Esophagus muscularis mucosa (tissue), 4 donors: ENCODE results near the gene DNAI1. TPM values are rescaled to one million over a fixed set of nuclear protein-coding genes. Genes with fewer than 3 reads are reported as not detected.

ENCODE experiments used
- DNase-seq: peaks from one replicate; pipeline ENCODE4 v3.0.0-alpha.2; 2017; ENCODE audit errors: extremely low spot score
- H3K27ac ChIP-seq, 4 donors: fragments of 200-600 bp; sonication (generic); replicated peaks in 1 of 4; 1 replicate in 3 of 4; 2 replicates in 1 of 4; pipeline ENCODE4 v1.5.1; 2016 to 2019; ENCODE audit warnings: mild to moderate bottlenecking in 1 of 4
- H3K27me3 ChIP-seq, 4 donors: fragments of 200-600 bp; sonication (generic); one replicate each; pipeline versions ENCODE4 v1.5.1 to v1.6.0; 2016 to 2019
- H3K36me3 ChIP-seq, 4 donors: fragments of 200-600 bp; sonication (generic); one replicate each; pipeline ENCODE4 v1.5.1; 2016 to 2019
- H3K4me1 ChIP-seq, 4 donors: fragments of 200-600 bp; sonication (generic); one replicate each; pipeline ENCODE4 v1.5.1; 2016 to 2019
- H3K4me3 ChIP-seq, 4 donors: fragments of 200-600 bp; sonication (generic); 1 replicate in 2 of 4; 2 replicates in 2 of 4; pipeline ENCODE4 v1.5.1; 2016 to 2019; ENCODE audit warnings: mild to moderate bottlenecking in 4 of 4, moderate library complexity in 1 of 4
- H3K9me3 ChIP-seq, 4 donors: fragments of 200-600 bp; sonication (generic); 1 replicate in 3 of 4; 2 replicates in 1 of 4; pipeline ENCODE4 v1.5.1; 2016 to 2019
- EP300 ChIP-seq: sonication (generic); formaldehyde crosslinking; IDR thresholded peaks from one replicate; pipeline ENCODE4 v1.6.1; 2017; ENCODE audit warnings: antibody characterized with exemption
- POLR2A ChIP-seq: fragments of 450-650 bp; IDR thresholded peaks from one replicate; pipeline ENCODE4 v1.6.1; 2017; ENCODE audit warnings: antibody characterized with exemption, moderate library complexity, mild to moderate bottlenecking, low read depth
- POLR2AphosphoS5 ChIP-seq, 2 donors: sonication (generic); formaldehyde crosslinking; IDR thresholded peaks; one replicate each; pipeline ENCODE4 v1.6.1; 2017; ENCODE audit warnings: antibody characterized with exemption in 2 of 2
- WGBS: methylation state at CpG from one replicate; pipeline ENCODE4 v1.1.5; 2018; 5-methylcytosine and 5-hydroxymethylcytosine counted together
- intact Hi-C: fragments of 100-400 bp; cut with DNase I; formaldehyde crosslinking; loops from one replicate; pipeline ENCODE4 v1.15.1; 2023
- total RNA-seq, 4 donors: library from RNA; depleted of rRNA; stranded (reverse); fragments of >200 nt; gene quantifications; one replicate each; pipeline versions ENCODE4 v1.1.0 to v1.2.1, GENCODE V29; 2016
- TF ChIP-seq, protein P1 (sequence below), 3 experiments: fragments of 200-600 bp in 2 of 3; fragments of 450-650 bp in 1 of 3; sonication (generic) in 2 of 3; IDR thresholded peaks; one replicate each; pipeline ENCODE4 v1.5.1; 2017 to 2019; ENCODE audit warnings: antibody characterized with exemption in 3 of 3, mild to moderate bottlenecking in 2 of 3, moderate library complexity in 1 of 3

Gene DNAI1
- not detected for total RNA-seq

DNA sequence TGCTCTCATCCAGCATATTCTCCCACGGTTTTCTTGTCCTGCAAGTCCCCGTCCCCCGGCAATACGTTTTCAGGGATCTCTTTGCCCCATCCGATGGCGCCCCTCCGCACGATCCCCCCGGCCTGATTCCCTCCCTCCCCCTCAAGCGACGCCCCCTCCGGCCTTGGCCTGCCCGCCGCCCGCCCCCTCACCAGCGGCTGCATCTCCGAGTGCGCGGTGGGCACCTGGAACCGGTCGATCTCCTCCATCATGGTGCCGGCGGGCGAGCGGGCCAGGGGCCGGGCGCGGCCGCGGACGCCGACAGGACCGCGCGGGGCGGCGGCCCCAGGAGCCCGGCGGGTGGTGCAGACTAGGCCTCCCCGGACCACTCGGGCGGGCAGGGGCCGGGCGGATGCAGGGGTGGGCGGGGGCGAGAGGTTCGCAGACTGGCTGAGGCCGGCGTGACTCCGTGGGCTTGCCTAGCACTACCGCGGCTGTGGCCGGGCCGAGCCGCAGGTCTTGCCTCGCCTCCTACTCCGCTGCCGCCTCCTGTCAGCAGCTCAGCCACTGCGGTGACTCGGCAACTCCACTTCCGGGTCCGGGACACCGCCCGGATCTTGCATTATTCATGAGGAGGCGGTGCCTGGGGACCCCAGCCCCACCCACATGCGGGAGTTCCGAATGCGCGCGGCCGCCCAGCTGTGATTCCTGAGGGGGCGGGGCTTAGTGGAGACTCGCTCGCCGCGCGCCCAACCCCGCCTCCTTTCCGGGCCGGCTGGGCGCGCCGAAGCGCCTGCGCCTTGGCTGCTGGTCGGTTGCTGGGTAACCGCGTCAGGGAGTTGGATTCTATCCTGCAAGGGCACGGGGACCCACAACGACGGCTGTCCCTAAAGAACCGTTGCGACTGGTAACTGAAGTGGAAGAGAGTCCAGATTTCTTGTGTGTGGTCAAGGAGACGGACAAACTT, at the start of gene DNAI1, which contains the start of gene FAM219A:
TSS of gene DNAI1 (plus strand) at position 793 of the 946 bp plus-strand sequence. CDS start 201 bp downstream, outside the sequence.
TSS of gene FAM219A (minus strand) at position 558 of the 946 bp plus-strand sequence. CDS start at position 251, 307 bp downstream.
- H3K36me3 ChIP-seq, result no peaks in the 10 kb centered on the region
- no peaks in the 10 kb centered on the region for H3K27me3 ChIP-seq
- WGBS, result under 1% methylated on average over 42 of the region's 94 CpGs

DNA sequence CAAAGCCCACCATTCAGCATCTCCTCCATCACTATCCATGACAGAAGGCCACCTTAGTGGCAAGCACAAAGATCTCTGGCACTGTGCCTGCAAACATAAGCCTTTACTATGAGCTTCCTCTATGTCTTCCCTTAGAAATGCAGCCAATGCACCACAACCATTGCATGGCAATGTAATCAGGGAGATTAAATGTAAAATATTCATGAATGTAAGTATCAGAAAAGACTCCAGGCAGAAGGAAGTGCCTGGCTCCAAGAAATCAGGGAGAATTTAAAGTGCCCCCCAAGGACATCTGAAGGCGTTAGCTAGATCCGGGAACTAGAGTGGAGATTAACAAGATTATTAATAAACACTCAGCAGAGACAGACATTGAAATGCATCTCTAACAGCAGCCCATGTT, 49.5 kb upstream of the DNAI1 start:
- Histone ChIP-seq H3K36me3 (peaks cover 0 to 23% (median 19%) of the 10 kb centered on the region in 4 donors), H3K4me3 (no peak overlapping the region), H3K27ac (no peak overlapping the region), H3K27me3 (no peaks in the 10 kb centered on the region), H3K9me3 (no peaks in the 10 kb centered on the region), H3K4me1 (no peaks in the 10 kb centered on the region)
- intact Hi-C loops, result no loop called here
- DNase-seq, result no peak
- 79% methylated on average over 2 of the region's 2 CpGs for WGBS
- no peak for TF ChIP-seq POLR2A
- TF ChIP-seq POLR2AphosphoS5 (IDR thresholded peaks at IDR 0.05), result no peak
- TF ChIP-seq, protein P1, sequence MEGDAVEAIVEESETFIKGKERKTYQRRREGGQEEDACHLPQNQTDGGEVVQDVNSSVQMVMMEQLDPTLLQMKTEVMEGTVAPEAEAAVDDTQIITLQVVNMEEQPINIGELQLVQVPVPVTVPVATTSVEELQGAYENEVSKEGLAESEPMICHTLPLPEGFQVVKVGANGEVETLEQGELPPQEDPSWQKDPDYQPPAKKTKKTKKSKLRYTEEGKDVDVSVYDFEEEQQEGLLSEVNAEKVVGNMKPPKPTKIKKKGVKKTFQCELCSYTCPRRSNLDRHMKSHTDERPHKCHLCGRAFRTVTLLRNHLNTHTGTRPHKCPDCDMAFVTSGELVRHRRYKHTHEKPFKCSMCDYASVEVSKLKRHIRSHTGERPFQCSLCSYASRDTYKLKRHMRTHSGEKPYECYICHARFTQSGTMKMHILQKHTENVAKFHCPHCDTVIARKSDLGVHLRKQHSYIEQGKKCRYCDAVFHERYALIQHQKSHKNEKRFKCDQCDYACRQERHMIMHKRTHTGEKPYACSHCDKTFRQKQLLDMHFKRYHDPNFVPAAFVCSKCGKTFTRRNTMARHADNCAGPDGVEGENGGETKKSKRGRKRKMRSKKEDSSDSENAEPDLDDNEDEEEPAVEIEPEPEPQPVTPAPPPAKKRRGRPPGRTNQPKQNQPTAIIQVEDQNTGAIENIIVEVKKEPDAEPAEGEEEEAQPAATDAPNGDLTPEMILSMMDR (IDR thresholded peaks at IDR 0.05), result no peak
- TF ChIP-seq EP300, result no peak

More for the DNA sequence above, at the start of gene DNAI1, which contains the start of gene FAM219A:
- peak within 1 kb of the TSS; percentile 83 to 93 (median 87) for H3K27ac ChIP-seq
- H3K4me1 ChIP-seq, result peaks cover 39 to 49% (median 48%) of the 10 kb centered on the region in 4 donors
- intact Hi-C loops, result loop anchor here (5.0 kb wide), 1 partner anchor 154 kb away; the partner anchor contains the start of gene RPP25L
- H3K9me3 ChIP-seq, result no peaks in the 10 kb centered on the region
- TF ChIP-seq POLR2A (peak; percentile 81), EP300 (no peak), POLR2AphosphoS5 (IDR thresholded peaks at IDR 0.05) (peak; percentile 99 to 100)
- TF ChIP-seq, protein P1 (IDR thresholded peaks at IDR 0.05), result no peak
- peak within 1 kb of the TSS; percentile 82 to 83 (median 82) for H3K4me3 ChIP-seq
- DNase-seq, result peak; percentile 99

DNA sequence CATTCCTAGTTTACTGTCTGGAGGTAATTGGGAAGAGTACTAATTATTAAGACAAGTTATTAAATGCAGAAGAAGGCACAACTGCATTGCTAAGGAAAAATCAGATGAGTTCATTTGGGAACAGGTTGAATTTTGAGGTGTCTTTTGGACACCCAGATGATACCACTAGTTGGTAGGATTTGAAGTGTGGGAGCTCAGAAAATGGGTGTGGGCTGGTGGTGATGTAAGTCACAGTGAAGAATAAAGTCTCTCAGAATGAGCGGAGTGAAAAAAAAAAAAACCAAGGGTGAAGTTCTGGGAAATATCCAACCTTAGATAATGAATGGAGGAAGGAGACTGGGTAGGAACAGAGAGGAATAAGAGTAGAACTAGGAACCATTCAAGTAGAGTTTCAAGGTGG, 46.3 kb upstream of the DNAI1 start:
- H3K9me3 ChIP-seq, result no peaks in the 10 kb centered on the region
- no peaks in the 10 kb centered on the region for H3K27me3 ChIP-seq
- 93% methylated on average over 1 of the region's 1 CpG for WGBS
- no peak for DNase-seq
- peaks cover 0 to 4% (median 0%) of the 10 kb centered on the region in 4 donors for H3K36me3 ChIP-seq
- H3K4me1 ChIP-seq, result no peaks in the 10 kb centered on the region
- TF ChIP-seq, protein P1 (IDR thresholded peaks at IDR 0.05), result no peak
- TF ChIP-seq POLR2A (no peak), POLR2AphosphoS5 (IDR thresholded peaks at IDR 0.05) (no peak), EP300 (no peak)
- no peak overlapping the region for H3K4me3 ChIP-seq
- intact Hi-C loops, result no loop called here
- H3K27ac ChIP-seq, result no peak overlapping the region

DNA sequence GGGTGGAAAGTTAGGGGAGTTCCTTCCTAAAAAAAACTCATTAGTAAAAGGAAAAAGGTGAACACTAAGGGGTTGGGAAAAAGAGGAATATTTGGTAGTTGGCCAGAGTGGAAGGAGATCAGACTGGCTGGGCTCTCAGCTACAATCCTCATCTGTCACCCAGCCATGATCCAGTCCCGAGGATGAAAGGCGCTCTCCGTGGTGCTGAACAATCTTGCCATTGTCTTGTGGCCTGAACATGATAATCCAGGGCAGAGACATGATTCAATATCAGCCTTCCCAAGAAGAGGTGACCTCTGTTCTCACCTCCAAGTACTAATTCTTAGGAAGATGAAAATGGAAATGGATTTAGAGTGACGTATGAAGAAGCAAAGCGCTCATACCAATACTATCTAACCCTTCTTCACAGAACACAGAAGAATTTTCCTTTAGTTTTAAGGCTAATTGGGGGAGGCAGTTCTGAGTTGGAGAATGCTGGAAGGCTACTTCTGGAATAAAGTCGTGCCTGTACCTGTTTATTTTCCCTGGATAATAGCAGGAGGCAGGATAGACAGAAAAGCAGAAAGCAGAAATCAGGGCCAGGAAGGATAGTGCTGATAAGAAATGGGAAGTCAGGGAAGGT, 45.3 kb upstream of the DNAI1 start:
- TF ChIP-seq POLR2AphosphoS5 (IDR thresholded peaks at IDR 0.05) (no peak), POLR2A (no peak), EP300 (no peak)
- TF ChIP-seq, protein P1 (IDR thresholded peaks at IDR 0.05), result no peak
- DNase-seq, result no peak
- Histone ChIP-seq H3K27me3 (no peaks in the 10 kb centered on the region), H3K4me1 (no peaks in the 10 kb centered on the region), H3K27ac (no peak overlapping the region), H3K4me3 (no peak overlapping the region), H3K36me3 (peaks cover 0 to 4% (median 0%) of the 10 kb centered on the region in 4 donors), H3K9me3 (no peaks in the 10 kb centered on the region)
- intact Hi-C loops, result no loop called here
- WGBS, result 19% methylated on average over 6 of the region's 6 CpGs
